GM19455 (cell line): ENCODE results near the gene ZEB1.
A peak's percentile ranks its signal among the peaks of the same experiment; 100 is the strongest.

Experiments used
- ATAC-seq: cut with Tn5 transposase; IDR thresholded peaks from one replicate; pipeline ENCODE4 v1.9.1; 2021; ENCODE audit not compliant: unreplicated experiment

ZEB1 gene

GRCh38 chr10:31318854-31319601 lies at the start of gene ZEB1:
Gene ZEB1, plus strand, starts transcription at chr10:31319216. Its CDS starts 19 bp downstream, at chr10:31319235.
- peak; percentile 36 for ATAC-seq

DNA sequence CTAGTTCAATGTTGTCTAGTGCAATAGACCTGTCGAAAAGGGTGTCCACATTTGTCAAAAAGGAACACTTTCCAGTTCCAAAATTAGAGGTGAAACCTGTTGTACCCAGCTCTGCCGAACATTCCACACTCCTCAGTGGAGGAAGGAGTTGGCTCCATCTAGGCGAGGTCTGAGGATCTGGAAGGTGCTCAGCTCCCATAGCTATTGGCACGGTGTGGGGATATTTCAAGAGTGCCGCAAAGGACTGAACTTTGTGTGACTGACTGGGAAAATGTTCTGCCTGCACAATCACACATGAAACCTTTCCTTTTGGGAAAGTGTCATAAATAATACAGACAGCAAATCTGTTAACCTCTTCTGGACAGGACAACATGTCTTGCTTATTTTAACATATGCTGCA lies 48.1 kb upstream of the ZEB1 start:
- ATAC-seq = no peak

- no peak for ATAC-seq
Observed at GRCh38 chr10:31272841-31273240, 46.2 kb upstream of the ZEB1 start.

GRCh38 chr10:31273789-31274188 lies 45.2 kb upstream of the ZEB1 start:
- ATAC-seq = no peak

DNA sequence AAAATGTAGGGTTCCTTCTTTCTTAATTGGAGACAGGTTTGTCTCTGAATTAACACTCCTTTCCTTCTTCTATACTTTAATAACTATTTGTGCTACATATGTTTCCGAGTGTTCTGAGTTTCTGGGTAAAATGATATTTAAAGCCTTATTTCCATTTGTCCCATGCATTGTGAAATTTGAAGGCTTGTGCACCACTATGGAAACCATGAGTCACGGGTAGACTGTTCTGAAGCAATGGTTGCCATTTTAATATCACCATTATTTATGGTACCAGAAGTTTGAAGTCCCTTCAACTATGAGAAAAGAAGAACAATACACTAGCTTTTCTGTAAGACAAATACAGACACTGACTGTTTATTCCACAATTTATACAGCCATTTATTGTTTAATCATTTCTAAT lies 44.7 kb upstream of the ZEB1 start:
- ATAC-seq = no peak

- ATAC-seq = no peak
Observed at GRCh38 chr10:31278279-31278941, 40.6 kb upstream of the ZEB1 start.

- ATAC-seq = no peak
Observed at GRCh38 chr10:31280972-31281371, 38.0 kb upstream of the ZEB1 start.

DNA sequence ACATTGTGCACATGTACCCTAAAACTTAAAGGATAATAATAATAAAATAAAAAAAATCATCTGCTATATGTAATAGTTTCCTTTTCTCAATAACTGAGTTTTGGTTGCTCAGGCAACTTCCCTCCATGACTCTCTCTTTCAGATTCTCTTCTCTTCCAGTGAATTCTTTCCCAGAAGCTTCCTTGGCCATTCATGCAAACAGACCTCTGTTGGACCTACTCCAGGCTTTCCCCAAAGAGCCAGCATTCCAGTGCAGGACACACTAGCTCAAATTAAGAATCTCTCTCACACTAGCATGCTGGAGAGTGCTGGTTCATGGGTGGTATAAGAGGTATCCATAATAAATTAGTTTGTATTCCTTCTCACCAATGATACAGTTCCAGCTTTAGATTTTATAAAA lies 31.0 kb upstream of the ZEB1 start:
- no peak for ATAC-seq

- no peak for ATAC-seq
Observed at GRCh38 chr10:31288962-31289361, 30.1 kb upstream of the ZEB1 start.

- no peak for ATAC-seq
Observed at GRCh38 chr10:31290386-31290785, 28.6 kb upstream of the ZEB1 start.

DNA sequence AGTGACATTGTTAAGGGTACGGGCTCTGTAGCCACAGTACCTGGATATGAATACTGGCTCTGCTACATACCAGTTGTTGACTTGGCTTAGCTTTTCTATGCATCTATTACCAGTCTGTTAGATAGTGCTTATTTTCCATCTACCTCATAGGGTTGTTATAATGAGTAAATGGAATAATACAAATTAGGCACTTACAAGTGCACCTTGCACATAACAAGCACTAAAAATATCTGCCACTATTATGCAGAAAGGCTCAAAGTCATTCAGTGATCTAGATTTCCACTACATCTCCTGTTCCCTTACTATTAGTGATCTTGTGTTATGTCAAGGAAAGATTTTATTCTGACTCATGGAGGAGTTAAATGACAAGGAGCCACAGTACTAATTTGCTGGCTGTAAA lies 27.9 kb upstream of the ZEB1 start:
- ATAC-seq = no peak

DNA sequence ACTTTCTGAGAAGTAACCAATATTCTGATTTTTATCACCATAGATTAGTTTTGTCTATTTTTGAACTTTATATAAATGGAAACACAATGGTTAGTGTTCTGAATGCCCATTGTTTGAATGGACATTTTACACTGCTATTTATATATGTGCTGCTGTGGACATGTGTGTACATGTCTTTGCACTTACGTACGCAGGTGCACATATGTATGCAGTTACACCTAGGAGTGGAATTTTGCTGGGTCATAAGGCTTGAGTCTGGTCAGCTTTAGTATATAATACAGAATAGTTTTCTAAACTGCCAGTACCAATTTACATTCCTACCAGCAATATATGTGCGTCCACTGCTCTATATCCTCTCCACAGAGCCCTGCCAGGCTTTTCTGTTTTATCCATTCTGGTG lies 24.5 kb upstream of the ZEB1 start:
- ATAC-seq = no peak

DNA sequence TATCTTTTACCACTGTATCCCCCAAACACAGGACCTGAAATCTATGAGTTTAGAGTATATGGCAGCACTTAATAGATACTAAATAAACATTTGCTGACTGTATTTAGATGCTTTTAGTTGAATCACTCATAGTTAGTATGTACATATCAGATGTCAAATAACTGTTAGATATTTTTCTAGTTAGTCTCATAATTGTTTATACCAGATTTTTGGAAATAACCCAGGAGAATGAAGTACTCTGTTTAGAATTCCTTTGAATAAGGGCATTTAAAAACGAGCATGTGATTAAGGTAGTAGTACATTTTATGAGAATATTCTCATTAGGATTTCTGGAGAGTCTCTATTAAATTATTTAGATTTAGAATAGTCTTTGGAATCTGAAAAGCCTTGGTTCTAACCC lies 22.3 kb upstream of the ZEB1 start:
- no peak for ATAC-seq

GRCh38 chr10:31299119-31299518 lies 19.9 kb upstream of the ZEB1 start:
- no peak for ATAC-seq

- no peak for ATAC-seq
Observed at GRCh38 chr10:31303212-31303611, 15.8 kb upstream of the ZEB1 start.

GRCh38 chr10:31304291-31304970 lies 14.6 kb upstream of the ZEB1 start:
- ATAC-seq = no peak

- ATAC-seq = no peak
Observed at GRCh38 chr10:31313396-31313795, 5.6 kb upstream of the ZEB1 start.

- no peak for ATAC-seq
Observed at GRCh38 chr10:31314256-31315150, 4.5 kb upstream of the ZEB1 start.

- ATAC-seq = no peak
Observed at GRCh38 chr10:31315453-31315852, 3.6 kb upstream of the ZEB1 start.

DNA sequence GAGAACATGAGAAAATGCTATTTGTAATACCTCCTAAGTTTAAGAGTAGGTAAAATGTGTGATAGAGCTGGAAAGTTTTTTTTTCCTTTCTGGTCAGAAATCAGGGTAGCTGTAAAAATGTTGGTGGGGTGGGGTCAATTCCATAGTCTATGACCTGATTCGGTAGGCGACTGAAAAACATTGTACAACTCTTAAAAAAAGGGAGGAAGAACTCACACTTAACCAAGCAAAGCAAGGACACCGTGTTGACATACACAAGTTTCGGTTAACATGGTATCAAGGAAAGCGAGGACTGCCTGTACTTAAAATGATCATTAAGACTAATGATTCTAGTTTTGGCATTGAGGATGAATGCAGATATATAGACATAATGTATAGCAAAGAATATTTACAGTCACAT lies 1.8 kb upstream of the ZEB1 start:
- ATAC-seq = no peak
